ENCODE measurements around the gene NR2F1-AS1.

Gene NR2F1-AS1

DNA sequence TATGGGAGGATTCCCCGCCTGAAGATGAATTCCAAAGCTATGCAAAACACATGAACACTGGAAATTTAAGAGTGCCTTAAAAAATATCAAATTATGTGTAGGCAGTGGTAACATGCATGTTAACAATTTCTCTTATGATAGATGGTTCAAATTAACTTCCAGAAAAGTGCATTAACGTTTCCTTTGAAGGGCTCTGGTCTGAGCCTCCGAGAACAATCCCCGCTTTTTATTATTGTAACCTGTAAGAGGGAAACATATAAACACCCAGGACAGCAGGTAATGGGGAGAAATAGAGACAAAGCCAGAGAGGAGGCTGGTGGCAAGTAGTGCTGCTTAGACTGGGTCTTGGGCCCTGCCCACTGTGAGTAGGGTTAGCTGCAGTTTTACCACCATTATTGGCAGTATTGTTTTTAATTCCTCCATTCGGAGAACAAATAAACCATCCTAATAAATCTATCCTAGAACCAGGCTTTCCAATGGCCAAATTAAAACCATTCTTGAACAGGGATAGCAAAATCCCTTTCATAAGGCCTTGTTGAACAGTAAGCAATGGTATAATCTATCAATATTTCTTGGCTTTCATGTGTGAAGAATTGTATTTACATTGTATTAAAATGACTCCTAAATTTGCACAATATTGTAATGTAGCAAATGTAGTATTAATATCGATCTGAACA lies 8.3 kb upstream of the NR2F1-AS1 start:
- no peak for DNase-seq (ENCODE audit: low read depth in 3 of 3)

DNA sequence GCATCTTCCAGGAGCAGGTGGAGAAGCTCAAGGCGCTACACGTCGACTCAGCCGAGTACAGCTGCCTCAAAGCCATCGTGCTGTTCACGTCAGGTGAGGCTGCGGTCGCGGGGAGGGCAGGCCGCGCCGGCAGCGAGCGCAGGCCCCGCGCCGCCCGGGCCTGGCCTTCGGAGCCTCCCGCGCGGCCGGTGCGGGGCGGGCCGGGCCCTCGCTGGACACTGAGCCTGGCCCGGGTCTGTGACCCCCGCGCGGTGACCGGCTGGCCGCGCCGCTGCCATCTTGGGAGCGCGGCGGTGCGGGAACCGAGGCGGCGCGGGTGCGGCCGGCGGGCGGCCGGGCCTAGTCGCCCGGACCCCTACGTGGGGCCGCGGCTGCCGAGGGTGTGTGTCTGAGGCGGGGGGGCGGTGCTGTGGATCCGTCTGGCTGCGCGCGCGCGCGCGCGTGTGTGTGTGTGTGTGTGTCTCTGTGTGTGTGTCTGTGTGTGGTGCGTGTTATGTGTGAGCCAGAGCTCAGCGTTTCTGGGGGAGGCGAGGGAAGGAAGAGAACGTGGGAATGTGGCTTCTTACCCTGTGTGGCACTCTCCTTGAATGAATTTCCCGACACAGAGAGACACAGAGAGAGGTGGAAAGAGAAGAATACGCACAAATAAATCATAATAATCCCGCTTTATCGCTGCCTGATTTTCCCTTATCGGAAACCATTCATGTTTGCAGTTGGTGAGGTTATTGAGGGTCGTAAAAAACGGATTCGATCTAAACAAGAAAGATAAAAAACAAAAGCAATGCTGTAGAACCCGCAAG lies 7.5 kb upstream of the NR2F1-AS1 start:
- no peak for DNase-seq (ENCODE audit: low read depth in 3 of 3)

DNA sequence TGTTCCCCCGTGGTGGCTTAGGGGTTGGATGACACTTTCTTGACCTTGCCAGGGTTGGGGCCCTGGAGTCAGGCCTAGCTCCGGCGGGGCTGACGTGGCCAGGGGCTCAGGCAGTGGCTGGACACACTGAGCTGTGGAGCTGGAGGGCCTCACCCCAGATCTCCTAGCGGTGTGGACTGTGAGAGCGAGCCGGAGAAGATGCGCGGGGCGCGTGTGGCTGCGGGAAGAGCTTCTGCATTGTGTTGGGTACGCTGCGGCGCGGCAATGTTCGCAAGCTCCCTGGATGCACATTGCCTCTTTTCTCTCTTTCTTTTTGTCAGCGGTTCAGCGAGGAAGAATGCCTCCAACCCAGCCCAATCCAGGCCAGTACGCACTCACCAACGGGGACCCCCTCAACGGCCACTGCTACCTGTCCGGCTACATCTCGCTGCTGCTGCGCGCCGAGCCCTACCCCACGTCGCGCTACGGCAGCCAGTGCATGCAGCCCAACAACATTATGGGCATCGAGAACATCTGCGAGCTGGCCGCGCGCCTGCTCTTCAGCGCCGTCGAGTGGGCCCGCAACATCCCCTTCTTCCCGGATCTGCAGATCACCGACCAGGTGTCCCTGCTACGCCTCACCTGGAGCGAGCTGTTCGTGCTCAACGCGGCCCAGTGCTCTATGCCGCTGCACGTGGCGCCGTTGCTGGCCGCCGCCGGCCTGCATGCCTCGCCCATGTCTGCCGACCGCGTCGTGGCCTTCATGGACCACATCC lies 6.8 kb upstream of the NR2F1-AS1 start:
- no peak for DNase-seq (ENCODE audit: low read depth in 3 of 3)

DNA sequence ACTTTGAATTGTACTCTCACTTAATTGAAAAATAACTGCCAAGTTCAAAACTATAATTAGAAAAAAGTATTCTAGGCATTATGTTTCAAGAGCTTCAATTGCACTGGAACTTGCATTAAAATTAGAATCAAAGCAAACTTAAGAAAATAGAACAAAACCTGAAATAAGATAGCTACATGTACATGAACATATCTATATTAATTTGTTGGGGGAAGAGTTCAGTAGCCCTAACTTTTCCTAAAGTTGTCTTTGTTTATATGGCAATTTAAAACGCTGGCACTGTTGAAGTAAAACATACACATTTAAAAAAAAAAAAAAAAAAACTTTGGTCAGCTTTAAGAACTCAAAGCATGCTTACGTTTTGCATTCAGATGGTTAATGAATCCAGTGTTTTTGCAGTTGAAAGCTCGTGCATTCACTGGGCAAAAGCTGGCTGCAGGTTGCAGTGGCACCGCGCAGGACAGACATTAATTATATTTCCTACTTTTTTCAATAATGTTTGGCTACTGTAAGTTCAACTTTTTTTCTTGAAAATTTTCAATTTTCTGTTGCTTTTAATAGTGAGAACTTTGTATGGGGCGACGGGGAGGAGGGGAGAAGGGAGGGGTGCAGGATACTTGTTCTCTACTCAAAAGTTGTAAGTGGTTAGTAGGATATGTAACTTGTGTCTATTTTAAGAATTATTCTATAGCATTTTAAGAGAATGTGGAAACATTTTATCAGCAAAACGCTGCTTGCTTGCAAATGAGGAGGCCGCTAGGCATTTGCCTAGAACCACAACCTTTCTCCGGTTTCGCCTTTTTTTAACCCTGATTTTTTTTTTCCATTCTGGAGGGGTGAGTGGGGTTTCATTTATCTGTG lies 5.9 kb upstream of the NR2F1-AS1 start:
- no peak for DNase-seq (ENCODE audit: low read depth in 3 of 3)

DNA sequence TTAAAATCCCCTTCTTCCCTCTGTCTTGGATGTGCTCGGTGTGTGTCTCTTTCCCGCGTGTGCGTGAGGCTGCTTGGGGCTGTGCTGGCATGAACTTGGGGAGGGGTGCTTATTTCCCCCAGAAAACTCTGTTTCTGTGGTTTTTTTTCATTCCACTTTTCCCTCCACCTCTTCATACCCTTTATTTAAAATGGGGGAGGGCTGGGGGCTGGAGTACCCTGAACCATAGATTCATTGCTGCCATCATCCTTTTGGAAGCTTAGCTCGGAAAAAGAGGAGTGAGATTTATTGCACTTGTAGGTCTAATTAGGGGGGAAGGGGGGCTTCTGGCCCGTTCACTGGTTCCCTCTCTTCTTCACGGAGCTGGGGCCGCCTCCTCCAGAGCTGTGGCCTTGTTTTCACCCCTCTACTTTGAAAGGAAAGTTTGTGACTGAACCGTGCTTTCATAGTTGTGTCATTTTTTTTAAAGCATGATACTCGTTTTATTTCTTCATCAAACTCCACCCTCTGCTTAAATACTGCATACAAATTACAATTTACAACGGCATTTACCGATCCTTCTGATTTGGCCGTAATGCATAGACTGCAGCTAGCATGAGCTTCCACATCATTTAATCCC lies 4.9 kb upstream of the NR2F1-AS1 start:
- no peak for DNase-seq (ENCODE audit: low read depth in 3 of 3)

DNA sequence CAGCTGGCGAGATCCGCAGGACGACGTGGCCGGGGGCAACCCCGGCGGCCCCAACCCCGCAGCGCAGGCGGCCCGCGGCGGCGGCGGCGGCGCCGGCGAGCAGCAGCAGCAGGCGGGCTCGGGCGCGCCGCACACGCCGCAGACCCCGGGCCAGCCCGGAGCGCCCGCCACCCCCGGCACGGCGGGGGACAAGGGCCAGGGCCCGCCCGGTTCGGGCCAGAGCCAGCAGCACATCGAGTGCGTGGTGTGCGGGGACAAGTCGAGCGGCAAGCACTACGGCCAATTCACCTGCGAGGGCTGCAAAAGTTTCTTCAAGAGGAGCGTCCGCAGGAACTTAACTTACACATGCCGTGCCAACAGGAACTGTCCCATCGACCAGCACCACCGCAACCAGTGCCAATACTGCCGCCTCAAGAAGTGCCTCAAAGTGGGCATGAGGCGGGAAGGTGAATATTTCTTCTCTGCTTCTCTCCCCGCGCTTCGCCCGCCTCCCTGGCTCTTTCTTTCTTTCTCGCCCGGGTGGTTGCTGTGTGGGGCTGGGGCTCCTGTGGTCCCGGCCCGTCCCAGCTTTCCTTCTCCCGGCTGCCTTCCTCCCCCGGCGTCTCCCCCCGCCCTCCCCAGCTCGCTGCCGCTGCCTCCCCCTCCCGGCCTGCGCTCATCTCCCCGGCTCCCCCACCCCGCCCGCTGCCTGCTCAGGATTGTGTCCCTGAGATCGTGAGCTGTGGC lies 4.2 kb upstream of the NR2F1-AS1 start:
- no peak for DNase-seq (ENCODE audit: low read depth in 3 of 3)

DNA sequence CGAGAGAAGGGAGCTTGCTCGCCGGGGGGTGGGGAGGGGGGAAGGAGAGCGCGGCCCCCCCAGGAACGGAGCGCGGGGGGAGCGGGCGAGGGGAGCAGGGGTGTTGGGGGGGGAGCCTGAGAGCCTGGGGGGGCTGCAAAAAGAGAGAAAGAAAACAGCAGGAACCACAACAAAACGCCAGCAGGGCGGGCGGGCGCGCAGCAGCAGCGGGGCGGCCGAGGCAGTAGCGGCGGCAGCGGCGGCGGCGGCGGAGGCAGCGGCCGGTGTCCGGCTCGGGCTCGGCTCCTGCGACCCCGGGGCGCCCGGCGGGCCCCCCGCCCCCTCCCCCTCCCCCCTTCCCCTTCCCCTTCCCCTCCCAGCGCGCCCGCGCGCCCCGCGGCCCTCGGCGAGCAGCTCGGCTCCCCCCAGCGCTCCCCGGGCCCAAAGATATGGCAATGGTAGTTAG lies 3.6 kb upstream of the NR2F1-AS1 start:
- DNase-seq (ENCODE audit: low read depth in 3 of 3) = no peak

DNA sequence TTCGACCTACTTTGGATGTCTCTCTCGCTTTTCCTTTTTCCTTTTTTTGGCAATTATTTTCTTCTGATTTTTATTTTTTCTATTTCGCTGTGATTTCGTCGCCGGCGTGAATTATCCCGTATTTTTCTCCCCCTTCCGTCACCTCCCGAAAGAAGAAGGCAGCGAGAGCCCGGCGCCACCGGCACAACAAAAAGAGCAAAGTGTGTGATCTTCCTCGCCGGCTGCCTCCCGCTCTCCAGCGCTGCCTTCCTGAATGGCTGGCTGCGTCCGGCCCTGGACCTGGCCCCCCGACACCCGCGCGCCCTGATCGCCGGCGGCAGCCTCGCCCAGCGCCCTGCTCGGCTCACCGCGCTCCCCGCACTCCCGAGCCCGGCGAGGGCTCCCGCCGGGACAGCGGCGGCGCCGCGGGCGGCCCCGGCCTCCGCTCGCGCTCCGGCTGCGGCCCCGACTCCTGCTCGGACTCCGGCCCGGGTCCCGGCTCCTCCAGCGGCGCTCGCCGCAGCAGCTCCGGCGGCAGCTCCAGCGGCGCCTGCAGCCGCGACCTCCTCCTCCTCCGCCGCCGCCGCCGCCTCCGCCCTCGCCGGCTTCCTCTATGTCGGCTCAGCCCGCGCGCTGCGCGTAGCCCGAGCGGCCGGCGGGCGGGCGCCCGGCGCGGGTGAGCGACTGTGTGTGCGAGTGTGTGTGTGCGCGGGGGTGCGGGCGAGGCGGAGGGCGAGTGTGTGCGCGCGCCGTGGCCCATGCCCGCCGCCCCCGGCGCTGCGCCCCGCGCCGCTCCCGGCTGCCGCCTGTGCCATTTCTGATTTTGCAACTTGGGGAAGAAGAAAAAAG lies 3.0 kb upstream of the NR2F1-AS1 start:
- no peak for DNase-seq (ENCODE audit: low read depth in 3 of 3)

DNA sequence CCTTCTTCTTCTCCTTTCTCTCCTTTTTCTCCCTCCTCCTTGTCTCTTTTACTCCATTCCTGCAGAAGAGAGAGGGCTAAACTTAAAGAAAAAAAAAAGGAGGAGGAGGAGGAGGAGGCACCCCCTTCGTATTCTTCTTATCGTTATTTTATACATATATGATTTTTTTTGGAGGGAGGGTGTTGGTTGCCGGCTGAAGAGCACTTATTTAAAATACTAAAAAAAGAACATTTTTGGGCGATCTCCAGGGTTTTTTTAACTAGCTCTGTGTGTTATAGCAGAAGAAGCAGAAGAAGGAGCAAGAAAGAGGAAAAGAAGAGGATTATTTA lies 2.4 kb upstream of the NR2F1-AS1 start:
- DNase-seq (ENCODE audit: low read depth in 3 of 3) = no peak

DNA sequence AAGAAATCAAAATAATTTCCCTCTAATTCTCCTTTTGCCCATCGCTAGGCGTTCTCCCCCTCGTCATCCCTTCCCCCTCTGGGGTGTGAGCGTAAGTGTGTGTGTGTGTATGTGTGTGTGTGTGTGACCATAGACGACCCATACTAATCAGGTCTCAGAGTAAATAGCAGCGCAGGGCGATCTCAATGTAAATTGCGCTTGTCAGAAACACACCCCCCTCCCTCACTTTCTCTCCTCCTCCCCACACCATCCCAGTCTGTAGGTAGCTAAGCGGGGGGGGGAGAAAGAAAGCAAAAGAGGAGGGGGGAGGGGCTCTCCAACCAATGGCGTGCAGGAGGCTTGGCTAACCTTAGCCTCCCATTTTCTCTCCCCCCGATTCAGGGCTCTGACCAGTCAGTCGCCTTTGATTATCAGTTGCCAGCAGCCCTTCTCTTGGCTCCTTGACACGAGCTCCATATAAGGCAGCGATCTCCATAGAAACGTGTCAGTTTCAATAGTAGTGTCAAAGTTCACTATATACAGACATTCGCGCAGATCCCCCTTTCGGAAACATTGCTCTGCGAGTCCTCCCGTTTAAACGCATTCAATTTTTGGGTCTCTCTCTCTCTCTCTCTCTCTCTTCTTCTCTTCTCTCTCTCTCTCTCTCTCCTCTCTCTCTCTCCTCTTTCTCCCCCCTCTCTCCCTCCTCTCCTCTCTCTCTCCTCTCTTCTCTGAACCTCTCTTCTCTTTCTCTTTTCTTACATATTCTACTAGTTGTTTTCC lies 1.8 kb upstream of the NR2F1-AS1 start, which contains the start of gene NR2F1:
NR2F1 (plus strand) TSS at position 546 of the 762 bp plus-strand sequence. CDS start 1,802 bp downstream, outside the sequence.
- DNase-seq (ENCODE audit: low read depth in 3 of 3) = no peak

DNA sequence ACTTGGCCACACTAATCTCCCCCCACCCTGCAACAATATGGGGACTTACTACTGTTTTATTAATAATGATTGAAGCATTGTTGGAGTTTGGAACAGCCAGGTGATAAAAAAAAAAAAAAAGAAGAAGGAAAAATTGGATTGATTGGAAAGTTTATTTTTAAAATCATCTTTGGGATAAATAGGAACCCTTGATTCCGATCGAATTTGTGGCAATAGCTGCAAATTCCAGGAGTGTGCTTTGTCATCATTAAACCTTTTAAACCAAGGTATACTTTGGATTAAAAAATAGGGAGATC lies 1.1 kb upstream of the NR2F1-AS1 start:
- DNase-seq (ENCODE audit: low read depth in 3 of 3) = no peak

DNA sequence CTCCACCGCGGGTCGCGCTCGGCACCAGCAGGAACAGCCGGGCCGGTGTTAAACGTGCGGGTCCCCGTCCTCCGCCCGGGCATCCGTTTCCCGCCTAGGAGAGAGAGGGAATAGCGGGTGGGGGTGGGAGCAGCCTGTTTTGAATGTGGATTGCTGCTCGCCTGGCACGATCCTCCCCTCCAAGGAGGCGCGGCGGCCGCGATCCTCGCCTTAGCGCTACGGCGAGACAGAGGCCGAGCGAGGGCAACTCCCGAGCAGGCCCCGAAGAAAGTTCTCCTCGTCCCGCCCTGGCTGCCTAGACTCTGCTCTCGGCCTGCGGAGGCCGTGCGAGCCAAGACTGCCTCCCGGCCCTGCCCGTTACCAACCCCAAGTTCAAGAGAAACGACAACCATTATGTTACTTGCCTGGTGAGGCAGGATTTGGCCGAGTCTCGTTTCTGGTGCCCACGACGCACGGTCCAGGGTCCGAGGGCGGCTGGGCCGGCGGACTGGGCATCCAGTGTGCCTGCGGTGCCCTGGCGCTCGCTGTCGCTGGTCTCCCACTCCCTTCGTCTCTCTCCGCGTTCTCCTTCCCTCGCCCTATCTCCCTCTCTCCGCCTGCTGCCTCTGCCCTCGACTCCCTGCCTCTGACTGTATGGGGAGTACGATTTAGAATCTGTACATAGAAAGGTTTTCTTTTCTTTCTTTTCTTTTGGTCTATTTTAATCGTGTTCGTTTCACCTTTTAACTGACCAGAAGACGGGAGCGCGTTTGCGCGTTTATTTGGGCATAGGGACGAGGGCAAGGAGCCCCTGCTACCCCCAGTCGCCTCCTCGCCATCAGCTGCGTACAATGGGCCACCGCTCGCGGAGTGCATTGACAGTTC lies 724 bp downstream of the NR2F1-AS1 start:
- DNase-seq (ENCODE audit: low read depth in 3 of 3) = no peak

DNA sequence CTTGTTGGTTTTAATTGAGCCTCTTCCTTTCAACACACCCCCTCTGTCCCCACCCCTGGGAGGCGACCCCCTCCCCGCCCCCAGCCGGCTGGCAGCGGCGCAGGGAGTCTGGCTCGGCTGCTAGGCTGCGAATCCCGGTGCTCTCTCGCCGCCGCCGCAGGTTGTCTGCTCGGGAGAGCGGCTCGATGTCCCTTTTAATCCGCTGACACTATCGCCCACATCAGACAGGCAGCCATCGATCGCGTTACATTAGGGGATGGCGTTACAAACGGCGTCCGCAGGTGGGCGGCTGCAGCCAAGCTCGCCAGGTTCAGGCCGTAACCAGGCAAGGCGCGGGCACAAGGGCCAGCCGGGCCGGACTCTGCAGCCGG lies 1.3 kb downstream of the NR2F1-AS1 start:
- DNase-seq (ENCODE audit: low read depth in 3 of 3) = no peak

DNA sequence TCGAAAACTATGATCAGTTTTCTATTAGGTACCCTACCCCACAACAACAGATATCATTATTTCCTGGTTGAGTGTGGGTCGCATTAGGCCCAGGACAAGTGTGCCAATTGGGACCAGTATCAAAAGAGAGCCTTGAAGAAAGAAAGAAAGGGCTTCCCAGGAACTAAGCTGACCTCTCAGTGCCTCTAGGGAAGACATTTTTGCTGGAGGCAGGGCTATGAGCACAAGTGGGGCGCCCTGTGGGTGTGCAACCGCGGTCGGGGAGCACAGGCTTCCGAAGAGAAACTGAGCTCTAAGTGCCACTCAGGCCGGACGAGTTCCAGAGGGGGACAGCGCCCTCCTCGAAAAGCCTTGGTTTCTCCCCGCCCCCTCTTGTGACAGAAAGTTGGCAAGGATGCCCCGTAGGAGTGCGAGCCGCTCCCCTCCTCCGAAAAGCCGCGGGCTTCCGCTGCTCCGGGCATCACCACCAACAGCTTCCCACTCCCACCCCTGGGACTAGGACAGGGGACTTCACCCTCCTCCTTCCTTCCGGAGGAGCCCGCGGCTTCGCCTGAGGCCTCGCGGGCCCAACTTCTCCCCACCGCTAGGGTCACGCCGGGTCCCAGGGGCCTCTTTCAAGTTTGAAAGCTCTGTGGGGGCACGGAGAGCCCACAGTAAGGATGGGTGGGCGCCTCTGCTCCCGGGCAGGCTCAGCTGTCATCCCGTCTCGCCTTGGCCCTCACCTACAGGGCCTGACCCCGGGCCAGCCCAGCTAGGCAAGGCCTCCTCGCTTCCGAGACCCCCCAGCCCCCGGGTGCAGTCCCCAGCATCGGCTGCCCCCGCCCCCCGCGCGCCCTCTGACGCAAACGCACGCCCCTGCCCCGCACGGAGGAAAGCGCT lies 2.0 kb downstream of the NR2F1-AS1 start:
- DNase-seq (ENCODE audit: low read depth in 3 of 3) = no peak

DNA sequence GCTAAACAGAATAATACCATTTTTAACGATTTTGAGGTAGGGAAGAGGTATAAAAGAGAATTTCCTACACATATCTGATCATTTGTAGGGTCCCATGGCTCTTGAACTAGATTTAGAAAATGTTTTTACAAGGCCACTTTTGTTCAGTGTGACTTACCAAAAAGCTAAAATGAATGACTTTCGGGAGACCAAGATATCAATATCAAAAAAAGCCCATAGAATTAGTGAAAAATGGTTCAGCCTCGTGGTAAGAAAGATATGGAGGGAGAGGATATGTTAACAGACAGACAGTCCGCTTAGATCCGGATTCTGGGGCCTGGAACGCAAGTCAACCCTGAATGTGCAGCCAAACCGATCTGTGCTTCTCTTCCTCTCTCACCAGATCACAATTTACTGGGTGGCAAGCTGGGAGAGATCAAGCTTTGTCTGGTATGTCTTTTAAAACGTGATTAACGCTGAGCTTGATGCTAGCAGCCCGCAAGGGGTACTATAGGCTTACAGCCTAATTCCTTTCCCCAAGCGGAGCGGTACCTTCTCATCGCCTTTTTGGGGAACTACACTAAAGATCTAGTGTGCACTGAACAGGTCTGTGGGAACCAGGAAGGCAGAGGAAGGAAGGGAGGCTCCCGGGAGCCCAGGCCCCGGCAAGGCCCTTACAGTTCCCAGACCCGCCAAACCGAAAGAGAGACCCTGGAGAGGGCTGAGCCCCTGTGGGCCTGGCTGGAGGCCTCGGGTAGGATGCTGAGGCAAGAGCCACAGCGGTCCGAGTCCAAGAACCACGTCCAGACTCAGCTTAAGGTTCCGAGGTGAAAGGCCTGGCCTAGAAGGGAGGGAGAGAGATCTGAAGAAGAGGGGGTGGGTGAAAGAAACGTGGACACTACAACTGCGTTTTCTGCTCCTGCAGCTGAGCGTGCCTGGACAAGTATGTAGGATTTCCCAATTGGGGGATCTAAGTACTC lies 2.9 kb downstream of the NR2F1-AS1 start:
- no peak for DNase-seq (ENCODE audit: low read depth in 3 of 3)

Data from stimulated activated CD4-positive, alpha-beta T cell treated with anti-CD3 and anti-CD28 coated beads, TNF-alpha, amount 100 ng/mL, for 24 hours (primary cell).